Cardiac fibroblast (primary cell): ENCODE results near the gene GGACT.

Experiments
- DNase-seq, 2 donors: peaks; one replicate each; pipeline versions ENCODE4 v3.0.0 to v3.0.0-alpha.2; 2010; ENCODE audit warnings: low read depth in 2 of 2
- H3K4me3 ChIP-seq, 2 donors: replicated peaks in 1 of 2; 1 replicate in 1 of 2; 2 replicates in 1 of 2; pipeline ENCODE4 v1.5.1; 2011; ENCODE audit warnings: low read depth in 2 of 2, low read length in 2 of 2, mild to moderate bottlenecking in 2 of 2, moderate library complexity in 1 of 2
- CTCF ChIP-seq: IDR thresholded peaks from one replicate; pipeline ENCODE4 v1.5.1; 2011; ENCODE audit warnings: low read depth, mild to moderate bottlenecking, low read length, inconsistent platforms

GGACT gene

GRCh38 chr13:100484702-100485101 lies 103.9 kb downstream of the GGACT start:
- TF ChIP-seq CTCF: no peak
- no peak overlapping the region for H3K4me3 ChIP-seq
- no peak for DNase-seq

GRCh38 chr13:100483841-100484381 lies 104.7 kb downstream of the GGACT start:
- TF ChIP-seq CTCF: no peak
- no peak for DNase-seq
- no peak overlapping the region for H3K4me3 ChIP-seq

GRCh38 chr13:100483139-100483538 lies 105.5 kb downstream of the GGACT start:
- TF ChIP-seq CTCF: no peak
- no peak for DNase-seq
- H3K4me3 ChIP-seq: no peak overlapping the region

- DNase-seq: no peak
- TF ChIP-seq CTCF: no peak
- no peak overlapping the region for H3K4me3 ChIP-seq
Measured at GRCh38 chr13:100480676-100481075, 107.9 kb downstream of the GGACT start.
